ENCODE results near the gene BACE1-AS.

BACE1-AS gene

DNA sequence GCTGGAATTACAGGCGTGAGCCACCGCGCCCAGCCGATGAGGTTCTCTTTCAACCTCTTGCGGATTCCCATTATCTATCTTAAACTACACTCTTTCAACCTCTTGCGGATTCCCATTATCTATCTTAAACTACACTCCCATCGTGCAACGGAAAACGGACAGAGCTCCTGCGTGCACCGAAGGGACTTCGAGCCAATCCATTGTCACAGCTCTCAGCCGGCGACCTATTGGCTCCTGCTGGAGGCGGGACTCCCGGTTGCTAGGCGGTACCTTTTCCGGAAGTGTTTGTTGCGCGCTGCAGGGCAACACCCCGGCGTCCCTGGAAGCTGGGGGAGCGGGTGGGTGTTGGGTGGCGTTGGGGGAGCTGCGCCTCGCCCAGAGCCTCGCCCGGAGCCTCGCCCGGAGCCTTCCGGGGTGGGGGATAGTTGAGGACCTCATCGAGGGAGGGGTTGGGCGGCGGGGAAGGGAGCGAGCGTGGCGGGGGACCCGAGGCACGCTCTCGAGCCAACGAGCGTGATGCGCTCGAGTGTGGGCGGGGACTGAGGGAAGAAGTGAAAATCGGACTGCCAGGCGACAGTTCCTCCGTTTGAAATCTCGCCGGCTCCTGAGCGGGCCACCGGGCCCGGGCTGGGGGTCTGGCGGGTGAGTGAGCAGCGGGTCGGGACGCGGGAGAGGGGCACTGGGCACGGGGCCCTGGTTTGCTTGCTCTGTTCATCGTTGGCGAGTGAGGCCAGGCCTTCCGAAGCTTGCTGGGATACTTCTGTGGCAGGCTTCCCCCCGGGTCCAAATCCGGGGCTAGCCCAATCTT lies 36.6 kb downstream of the BACE1-AS start, which contains the start of gene CEP164:
CEP164 (plus strand) TSS at position 288 of the 808 bp plus-strand sequence. CDS start 10,733 bp downstream, outside the sequence.
- peak; percentile 96 to 97 (median 97) for DNase-seq

DNA sequence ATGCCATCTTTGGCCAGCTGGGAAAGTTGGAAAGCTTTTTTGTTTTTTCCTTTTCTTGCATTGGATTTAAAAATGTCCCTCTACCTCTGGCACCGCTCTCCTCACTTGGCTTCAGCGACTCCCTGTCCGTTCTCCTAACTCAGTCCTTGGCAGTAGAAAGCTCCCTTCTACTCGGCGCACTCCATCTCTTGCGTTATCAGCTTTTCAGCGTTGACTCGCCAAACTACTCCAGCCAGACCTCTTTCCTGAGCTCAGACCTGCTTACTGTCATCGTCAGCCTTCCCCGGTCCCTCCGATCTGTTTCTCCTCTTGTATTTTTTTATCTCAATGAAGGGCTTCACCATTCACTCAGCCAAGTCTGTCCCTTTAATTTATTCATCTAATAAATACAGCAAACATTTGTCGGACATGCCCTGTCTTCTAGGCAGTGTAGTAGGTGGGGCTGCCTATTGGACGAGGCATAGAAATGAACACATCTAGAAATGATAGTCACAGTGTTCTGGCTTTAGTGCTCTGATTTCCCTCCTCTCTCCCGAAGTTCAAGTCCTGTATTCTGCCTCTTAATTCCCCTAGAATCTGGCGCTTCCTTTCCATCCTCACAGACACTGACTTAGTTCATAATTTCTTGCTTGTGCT lies 37.3 kb downstream of the BACE1-AS start:
- DNase-seq = peak in 2 of 3 donors; percentile 23 to 35

DNA sequence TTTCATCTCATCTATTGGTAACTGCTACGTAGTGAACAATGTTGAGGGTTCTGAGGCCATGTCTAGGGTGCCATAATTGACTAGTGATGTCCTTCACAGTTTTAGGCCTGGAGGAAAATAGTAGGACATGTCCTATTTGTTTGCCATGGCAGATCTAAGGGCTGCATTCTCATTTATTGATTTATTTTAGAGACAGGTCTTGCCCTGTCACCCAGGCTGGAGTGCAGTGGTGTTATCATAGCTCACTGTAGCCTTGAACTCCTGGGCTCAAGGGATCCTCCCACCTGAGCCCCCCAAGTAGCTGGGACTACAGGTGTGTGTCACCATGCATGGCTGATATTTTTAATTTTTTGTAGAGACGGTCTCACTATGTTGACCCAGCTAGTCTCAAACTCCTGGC lies 41.7 kb downstream of the BACE1-AS start:
- no peak for DNase-seq

DNA sequence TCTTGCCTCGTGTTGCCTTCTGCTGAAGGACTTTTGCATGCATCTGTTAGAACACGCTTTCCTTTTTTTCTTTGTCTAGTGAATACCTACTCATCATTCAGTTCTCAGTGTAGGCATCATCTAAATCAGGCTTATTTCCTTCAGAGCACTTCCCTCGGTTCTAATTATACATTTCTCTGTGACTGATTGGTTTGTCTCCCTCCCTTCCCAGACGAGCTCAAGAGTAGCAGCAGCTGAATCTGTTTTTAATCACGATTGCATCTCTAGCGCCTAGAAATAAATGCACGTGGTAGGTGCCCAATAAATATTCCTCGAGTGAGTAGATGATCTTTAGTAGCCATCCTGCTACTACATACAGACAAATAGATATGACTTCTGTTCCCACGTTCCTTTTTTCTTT lies 42.8 kb downstream of the BACE1-AS start:
- no peak for DNase-seq

DNA sequence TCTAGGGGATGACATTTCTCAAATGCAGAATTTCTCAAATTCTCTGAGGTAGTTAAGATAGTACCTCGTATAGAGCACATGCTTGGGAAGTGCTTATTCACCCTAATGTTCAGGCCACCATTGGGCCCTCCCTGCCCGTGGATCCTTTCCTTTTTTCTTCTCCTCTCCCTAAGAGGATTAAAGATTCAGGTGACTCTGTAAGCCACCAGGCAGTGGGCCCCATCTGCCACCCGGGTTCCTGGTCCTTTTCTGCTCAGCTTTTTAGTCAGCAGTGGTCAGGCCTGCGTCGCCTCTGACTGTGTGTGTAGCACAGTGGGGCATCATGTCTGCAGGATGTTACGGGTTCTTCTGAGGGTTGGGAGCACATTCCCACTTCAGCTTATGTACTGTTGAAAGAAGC lies 43.8 kb downstream of the BACE1-AS start:
- no peak for DNase-seq

DNA sequence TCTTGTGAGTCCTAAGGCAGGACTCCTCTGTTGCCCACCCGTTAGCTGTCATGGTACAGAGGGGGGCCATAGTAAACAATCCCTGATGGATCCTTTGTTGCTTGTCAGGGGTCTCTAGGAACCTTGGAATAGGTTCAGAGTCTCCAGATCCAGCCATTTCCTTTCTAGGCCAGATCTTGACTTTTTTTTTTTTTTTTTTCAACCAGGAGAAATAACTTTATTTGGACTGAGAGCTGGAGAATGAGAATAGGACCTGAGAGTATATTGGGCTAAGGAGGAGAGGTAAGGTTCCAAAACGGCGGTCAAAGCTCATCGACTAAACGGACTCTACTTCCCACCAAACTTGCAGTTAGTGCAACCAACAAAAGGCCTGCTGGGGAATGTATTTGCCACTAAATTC lies 44.3 kb downstream of the BACE1-AS start:
- DNase-seq = no peak

DNA sequence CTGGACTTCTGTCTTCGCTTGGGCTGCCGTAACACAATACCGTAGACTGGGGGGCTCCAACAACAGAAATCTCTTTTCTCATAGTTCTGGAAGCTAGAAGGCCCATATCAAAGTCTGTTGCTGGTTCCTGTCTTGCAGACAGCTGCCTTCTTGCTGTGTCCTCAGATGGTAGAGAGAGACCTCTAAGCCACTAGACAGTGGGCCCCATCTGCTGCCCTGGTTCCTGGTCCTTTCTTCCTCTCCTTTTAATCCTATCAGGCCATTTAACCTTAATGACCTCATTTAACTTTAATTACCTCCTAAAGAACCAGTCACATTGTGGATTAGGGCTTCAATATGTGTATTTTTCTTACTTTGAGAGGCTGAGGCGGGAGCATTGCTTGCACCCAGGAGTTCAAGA lies 45.9 kb downstream of the BACE1-AS start:
- no peak for DNase-seq

Measured in suppressor macrophage treated with lipopolysaccharide for 1 hour (primary cell).